Tibial nerve (tissue), 3 donors: ENCODE data around the gene ROPN1.

Experiments used
- POLR2A ChIP-seq, 2 donors: fragments of 450-650 bp; IDR thresholded peaks; one replicate each; pipeline ENCODE4 v1.6.1; 2017; ENCODE audit warnings: antibody characterized with exemption in 2 of 2, mild to moderate bottlenecking in 2 of 2, moderate library complexity in 2 of 2
- TF ChIP-seq, protein P1 (sequence below), 5 experiments: fragments of 200-600 bp in 3 of 5; fragments of 450-650 bp in 2 of 5; sonication (generic) in 3 of 5; IDR thresholded peaks; one replicate each; pipeline ENCODE4 v1.5.1; 2016 to 2019; ENCODE audit warnings: antibody characterized with exemption in 5 of 5, mild to moderate bottlenecking in 3 of 5, moderate library complexity in 2 of 5

DNA sequence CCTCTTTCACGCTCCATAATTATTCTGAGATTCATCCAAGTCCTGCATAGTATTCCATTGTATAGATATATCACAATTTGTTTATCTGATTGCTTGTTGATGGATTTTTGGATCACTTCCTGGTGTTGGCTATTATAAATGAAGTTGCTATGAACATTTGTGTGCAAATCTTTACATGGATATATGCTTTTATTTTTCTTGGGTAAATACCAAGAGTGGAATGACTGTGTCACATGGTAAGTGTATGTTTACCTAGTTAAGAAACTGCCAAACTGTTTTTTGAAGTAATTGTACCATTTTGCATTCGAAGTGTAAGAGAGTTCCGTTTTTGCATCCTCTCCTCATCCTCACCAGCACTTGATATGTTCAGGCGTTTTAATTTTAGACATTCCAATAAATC, 34.6 kb upstream of the ROPN1 start:
- TF ChIP-seq, protein P1, sequence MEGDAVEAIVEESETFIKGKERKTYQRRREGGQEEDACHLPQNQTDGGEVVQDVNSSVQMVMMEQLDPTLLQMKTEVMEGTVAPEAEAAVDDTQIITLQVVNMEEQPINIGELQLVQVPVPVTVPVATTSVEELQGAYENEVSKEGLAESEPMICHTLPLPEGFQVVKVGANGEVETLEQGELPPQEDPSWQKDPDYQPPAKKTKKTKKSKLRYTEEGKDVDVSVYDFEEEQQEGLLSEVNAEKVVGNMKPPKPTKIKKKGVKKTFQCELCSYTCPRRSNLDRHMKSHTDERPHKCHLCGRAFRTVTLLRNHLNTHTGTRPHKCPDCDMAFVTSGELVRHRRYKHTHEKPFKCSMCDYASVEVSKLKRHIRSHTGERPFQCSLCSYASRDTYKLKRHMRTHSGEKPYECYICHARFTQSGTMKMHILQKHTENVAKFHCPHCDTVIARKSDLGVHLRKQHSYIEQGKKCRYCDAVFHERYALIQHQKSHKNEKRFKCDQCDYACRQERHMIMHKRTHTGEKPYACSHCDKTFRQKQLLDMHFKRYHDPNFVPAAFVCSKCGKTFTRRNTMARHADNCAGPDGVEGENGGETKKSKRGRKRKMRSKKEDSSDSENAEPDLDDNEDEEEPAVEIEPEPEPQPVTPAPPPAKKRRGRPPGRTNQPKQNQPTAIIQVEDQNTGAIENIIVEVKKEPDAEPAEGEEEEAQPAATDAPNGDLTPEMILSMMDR (IDR thresholded peaks at IDR 0.05): no peak
- no peak for TF ChIP-seq POLR2A (IDR thresholded peaks at IDR 0.05)
